HG03342 (cell line): ENCODE results near the gene GPX8.

ENCODE experiments used
- ATAC-seq: cut with Tn5 transposase; IDR thresholded peaks from one replicate; pipeline ENCODE4 v1.9.1; 2021; ENCODE audit warnings: mild to moderate bottlenecking, moderate library complexity; ENCODE audit not compliant: unreplicated experiment

The GPX8 gene, protein sequence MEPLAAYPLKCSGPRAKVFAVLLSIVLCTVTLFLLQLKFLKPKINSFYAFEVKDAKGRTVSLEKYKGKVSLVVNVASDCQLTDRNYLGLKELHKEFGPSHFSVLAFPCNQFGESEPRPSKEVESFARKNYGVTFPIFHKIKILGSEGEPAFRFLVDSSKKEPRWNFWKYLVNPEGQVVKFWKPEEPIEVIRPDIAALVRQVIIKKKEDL

DNA sequence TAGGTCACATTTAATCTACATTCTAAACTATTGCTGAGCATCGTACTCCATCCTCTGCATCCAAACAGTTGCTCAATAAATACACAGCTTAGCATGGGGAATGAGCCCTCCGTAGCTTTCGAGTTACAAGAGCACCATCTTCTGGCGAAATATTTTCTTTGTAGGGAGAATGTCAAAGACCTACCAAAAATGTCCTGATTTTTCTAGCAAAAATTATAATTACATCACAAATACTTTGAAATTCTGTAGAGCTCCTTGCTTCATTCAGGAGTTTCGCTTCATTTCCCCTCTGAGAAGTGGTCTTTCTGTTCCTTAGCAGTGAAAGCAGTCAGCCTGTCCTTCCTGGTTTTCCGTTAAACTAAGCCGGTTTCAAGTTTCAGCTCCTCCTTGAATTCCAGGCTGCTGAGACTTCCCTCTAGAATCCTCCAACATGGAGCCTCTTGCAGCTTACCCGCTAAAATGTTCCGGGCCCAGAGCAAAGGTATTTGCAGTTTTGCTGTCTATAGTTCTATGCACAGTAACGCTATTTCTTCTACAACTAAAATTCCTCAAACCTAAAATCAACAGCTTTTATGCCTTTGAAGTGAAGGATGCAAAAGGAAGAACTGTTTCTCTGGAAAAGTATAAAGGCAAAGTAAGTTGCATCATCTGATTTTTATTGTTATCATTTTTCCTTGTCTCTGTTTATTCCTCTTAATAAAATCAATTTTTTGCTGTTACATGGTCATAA is at the start of gene GPX8:
Gene GPX8 (plus strand): TSS at position 409 of the 730 bp plus-strand sequence. CDS start 22 bp downstream, at position 431.
- ATAC-seq = no peak

DNA sequence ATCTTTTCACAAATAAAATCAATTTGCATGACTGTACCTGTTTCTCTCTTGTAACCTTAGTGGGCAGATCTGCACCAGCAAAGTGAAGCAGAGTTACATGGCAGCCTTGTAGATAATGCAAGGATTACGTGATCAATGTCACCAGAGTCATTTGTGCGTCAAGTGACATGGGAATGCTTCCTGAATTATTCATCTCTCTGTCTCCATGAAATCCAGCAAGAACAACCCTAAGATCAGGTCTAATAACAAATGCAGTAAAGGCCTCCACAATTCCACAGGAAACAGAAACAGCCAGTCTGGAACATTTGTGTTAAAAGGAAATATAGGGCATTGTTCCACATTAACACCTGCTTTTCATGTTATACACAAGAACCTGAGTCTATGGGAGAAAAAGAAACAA is 49.8 kb upstream of the GPX8 start:
- ATAC-seq = no peak

DNA sequence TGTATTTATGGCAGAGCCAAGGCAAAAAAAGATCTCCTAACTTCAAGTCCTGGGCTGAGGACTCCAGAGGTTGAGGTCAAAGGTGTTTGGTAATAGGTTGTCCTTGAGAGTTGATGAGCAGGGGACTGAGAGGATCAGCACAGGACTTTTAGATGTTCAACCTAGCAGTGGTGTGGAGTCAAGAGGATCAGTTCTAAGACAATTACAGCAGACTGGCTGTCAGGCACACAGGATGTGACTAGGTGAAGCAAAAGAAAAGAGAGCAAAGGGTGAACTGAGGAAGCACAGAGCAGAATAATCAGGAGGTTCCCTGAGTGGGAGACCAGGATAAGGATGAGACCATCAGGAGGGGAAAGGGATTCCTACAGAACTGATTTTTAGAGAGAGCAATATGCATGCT is 46.6 kb upstream of the GPX8 start:
- no peak for ATAC-seq

DNA sequence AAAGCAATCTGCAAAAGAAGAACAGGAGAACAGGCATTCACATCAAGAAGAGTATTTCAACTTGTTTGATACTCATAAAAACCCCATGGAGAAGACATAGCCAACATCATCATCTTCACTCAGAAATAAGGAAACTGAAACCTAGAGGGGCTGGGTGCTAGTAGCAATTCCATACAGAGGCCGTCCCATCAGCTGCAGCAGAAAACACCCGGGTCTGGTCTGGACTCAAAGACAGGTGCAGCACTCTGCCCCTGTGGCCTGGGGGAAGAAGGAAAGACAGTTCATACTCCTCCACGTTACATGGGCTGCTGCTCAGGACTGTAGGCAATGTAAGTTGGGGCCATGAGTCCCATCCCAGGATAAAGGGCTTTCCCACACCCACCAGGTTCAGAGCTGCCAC is 45.9 kb upstream of the GPX8 start:
- no peak for ATAC-seq

DNA sequence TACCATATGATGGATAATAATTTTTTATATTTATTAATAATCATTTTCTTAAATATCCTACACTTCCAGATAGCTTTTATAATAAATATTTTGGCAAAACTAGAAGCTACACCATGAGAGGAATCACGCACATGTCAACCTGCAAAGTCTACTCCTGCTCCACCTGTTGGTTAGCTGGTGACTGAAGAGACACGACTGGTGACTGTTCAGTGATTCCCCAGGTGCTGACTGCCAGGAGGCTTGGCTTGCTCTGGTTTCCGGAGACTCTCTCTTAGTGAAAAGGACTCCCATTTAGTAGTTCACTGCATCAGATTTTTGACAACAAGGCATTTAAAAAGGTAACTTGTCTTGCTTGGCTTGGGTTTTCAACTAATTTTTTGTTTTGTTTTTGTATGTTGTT is 36.6 kb upstream of the GPX8 start:
- no peak for ATAC-seq

DNA sequence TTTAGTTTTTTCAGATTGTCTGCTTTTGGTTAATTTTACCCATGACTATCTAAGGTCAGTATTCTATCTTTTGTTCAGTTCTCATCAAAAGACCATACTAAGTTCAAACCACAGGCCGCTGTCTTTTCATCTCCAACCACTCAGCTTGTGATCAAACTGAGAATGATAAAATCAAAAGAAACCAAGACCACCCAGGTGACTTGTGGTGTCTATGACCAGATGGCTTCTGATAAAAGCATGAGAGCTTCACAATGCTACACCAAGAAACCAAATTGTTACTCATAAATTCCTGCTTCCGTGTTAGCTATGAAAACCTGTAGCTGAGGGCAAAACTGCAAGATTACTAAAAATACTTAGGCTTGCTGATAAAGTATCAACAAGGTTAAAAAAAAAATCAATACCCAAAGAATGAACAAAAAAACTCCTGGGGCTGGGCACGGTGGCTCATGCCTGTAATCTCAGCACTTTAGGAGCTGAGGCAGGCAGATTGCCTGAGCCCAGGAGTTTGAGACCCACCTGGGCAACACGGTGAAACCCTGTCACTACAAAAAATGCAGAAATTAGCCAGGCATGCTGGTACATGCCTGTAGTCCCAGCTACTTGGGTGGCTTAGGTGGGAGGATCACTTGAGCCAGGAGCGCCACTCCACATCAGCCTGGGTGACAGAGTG is 25.8 kb upstream of the GPX8 start:
- no peak for ATAC-seq

DNA sequence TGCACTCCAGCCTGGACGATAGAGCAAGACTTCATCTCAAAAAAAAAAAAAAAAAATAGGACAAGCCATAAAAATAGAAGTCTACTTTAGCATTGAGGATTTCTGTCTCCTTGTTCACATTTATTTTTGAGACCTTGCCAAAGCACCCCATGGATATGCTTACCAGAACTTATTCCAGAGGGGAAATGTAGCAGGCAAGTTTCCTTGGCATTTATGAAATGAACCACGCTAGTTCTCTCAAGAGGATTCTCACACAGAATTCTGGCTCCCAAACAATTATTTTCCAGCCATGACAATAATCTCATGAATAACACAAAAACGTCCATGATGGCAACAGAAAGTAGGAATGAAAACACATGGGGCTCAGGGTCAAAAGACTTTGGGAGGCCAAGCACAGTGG is 23.4 kb upstream of the GPX8 start:
- no peak for ATAC-seq

DNA sequence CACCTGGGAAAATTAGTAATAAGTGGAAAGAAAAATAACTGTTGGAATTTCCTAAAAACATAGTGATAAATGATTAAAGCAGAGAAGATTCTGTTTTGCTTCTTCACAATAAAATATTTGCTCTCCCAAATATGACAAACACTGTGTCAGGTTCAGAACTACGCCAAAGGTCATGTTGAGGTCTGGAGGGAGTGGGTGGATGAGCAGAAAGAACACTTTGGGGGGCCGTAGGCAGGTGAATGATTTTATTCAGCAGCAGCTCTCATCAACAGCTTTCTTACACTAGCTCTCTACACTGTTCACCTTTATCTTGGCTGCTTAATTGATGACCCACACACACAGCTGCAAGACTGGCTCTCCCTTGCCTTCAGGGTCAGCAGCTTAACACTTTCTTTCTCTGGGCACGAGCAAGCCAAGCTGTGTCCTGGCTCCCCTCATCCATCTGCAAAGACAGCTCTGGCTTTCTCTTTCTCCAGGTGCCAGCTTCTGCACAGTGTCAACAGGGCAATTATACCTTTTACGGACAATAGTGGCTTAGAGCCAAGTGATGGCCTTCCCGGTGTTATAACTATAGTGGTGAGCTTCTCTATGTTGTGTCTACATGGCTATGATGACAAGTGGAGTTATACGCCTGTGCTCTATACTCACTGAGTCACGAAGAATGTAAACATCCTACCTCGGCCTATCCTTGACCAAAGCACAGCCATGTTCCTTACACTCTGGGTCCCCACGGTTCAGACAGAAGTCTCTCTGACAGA is 18.9 kb upstream of the GPX8 start:
- no peak for ATAC-seq

DNA sequence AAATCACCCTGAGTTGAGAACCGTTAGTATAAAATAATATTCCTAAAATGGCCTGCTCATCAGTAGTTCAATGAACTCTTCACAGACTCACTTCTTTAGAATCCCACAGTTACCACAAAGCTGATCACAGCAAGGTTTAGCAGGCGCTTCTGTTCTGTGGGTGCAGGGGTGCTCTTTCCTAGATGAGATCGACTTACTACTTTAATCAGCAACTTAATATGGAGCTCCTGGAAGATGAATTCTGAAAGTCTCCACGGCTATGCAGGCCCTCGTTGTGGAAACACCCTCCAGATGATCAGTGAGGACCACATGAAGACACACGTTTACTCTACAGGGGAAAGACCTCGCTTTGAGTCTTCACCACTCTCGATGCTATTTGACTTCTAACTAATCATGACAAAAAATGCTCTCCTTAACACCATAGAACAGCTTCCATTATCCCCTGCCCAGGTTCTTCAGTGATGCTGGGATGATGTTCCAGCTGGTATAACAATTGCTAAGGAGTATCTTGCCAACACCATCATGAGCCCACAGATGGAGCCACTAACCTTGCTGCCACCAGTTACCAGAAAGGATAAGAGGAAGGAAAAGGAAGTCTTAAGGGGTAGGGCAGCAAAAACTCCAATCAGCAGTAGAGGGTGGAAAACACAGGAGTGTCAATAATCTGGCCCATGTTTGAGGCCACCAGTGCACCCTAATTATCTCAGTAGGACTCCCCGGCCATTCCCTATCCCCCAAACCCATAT is 17.9 kb upstream of the GPX8 start:
- ATAC-seq = no peak

DNA sequence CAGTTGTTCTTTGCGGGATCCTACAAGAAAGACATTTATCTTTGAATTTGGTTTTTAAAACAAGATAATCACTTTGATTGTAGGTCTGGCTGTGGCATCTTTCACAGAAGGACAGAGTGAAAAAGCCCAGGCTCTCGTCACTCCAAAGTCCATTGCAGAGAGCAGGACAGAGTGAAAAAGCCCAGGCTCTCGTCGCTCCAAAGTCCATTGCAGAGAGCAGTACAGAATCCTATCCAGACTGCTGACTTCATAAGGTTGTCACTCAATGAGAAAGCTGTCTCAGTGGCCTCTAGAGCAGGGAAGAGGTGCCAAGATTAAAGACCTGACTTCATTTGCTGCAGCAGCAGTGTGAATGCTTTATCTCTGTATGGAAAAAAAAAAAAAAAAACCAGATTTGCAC is 16.3 kb upstream of the GPX8 start:
- ATAC-seq = no peak

DNA sequence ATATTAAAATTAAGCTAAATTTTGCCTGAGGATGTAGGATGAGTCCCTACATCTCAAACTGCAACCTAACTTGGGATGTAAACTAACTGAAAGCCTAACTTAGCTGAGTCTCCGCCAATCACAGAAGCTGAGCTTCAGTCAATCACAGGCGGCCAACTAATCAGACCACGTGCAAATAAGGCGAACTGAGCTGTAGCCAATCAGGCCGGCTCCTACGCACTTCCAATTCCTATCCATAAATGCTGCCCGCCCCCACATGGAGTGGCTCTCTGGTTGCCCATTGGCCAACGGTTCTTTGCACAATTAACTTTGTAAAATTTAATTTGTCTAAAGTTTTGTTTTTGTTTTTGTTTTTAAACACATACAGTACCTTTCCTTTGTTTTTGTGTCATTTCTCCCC is 13.9 kb upstream of the GPX8 start:
- ATAC-seq = no peak

DNA sequence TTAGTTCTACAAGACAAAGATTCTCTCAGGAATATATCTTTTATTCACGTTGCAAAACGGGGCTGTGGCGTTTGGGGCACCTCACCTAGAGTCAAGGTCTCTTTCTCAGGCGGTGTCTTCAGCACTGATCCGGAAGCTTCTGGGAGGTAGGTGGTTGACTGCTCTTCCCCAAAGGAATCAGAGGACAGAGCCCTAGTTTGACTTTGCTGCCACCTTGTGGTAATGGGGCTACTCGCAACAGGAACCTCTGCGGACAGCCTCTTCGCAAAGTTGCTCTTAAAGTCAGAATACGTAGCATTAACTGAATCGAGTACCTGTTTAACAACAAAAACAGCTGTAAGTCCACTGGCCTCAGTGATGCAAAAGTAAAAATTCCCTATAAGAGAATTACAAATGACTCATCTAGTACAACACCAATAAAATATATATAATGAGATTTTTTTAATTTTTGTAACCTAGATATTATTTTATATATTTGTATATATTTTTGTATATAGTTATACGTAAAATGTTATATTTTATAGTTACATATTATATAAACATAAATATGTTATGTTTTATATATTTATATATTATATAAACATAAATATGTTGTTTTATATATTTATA is 13.3 kb upstream of the GPX8 start:
- ATAC-seq = peak; percentile 94

DNA sequence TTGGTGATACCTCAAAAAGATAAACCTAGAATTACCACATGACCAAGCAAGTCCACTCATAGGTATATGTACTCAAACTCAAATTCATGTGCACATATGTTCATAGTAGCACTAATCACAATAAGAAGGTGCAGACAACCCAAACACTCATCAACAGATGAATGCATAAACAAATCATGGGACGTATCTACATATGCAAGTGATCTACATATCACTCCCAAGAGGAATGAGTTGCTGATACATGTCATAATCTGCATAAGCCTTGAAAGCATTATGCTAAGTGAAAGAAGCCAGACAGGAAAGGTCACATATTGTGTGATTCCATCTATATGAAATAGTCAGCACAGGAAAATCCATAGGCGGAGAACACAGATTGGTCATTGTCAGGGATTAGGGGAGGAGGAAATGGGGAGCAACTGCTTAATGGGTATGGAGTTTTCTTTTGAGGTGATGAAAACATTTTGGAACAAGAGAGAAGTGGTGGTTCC is 10.6 kb upstream of the GPX8 start:
- no peak for ATAC-seq

DNA sequence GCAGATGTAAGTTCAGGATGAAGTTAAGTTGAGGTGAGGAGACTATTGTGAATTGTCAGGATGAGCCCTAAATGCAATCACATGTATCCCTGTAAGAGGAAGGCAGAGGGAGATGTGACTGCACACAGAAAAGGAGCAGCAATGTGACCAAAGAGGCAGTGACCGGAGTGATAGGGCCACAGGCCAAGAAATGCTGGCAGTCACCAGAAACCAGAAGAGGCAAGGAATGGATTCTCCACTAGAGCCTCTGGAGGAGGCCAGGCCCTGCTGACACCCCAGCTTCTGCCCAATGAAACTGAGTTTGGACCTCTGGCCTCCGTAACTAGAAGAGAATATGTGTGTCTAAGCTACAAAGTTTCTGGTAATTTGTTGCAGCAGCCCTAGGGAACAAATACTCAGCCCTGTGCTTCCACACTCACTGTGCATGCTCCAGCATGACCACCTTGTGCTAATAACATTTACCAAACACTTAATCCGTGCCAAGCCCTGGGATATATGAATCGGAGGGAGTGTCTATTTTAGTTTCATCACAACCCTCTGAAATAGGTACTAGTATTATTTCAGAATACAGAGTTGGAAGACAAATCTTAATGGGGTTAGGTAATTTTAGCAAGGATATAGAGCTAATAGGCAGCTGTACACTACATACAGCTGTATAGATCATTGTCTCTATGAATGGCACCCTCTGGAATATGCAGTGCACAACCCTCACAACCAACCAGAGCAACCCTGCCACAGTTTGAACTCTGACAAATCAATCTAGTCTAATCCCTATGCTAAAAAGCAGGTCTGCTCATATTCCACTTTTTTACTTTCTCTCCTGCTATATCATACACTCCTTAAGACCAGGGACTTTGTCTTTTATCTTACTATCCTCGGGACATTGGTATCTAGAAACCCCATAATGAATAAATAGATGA is 7.8 kb upstream of the GPX8 start:
- ATAC-seq = no peak

DNA sequence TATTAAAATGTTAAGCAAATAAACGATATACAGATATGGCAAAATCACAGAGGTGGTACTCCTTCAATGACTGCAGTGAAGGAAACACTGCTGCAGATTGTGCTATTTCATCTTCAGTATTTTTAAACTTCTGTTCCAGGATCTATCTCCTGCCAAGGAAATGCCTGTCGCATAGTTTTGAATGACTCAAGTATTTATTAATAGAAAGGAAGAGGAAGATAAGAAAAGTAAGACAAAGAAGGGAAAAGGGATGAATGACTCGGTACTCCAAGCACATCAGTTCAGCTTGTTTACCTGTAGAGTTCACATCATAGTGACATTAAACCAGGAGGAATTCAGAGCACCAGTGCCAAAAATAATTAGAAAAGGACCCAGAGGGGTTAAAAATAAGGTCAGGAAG is 5.1 kb upstream of the GPX8 start:
- no peak for ATAC-seq

DNA sequence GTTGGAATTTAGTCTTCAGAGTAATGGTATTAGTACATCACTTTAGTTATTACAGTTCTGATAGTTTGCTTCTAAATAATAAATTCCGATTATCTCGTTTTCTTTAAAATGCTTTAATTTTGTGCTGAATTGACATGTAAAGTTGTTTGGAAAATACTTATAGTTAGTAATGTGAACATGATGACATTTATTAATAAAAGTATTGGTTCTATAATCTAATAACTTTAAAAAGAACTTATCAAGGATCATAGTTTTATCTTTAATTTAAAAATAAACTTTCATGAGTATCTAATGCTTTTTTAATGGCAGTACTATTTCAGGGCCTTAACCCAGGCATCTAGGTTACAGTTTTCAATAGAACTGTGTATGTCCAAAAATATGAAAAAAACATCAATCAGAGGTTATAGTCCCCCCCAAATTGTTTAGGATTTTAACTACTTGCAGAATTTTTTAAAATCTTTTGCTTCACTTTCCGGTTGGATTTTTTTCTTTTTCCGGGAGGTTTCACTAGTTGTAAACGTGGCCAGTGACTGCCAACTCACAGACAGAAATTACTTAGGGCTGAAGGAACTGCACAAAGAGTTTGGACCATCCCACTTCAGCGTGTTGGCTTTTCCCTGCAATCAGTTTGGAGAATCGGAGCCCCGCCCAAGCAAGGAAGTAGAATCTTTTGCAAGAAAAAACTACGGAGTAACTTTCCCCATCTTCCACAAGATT is 680 bp downstream of the GPX8 start:
- no peak for ATAC-seq

DNA sequence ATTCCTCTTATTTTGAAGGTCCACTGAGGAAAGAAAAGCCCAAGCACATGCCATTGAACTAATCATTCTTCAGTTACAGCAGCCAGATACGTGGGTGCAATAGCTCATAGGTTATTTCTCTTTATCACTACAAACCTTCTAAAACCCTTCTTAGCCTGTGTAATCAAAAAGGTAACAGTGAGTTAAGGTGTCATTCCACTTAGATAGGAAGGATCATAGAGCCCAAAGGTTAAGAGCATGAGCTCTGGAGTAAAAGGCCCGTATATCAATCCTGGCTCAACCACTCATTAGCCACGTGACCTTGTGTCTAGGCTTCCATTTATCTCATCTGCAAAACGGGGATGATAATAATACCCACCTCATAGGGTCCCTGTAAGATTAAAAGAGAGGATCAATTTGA is 2.7 kb downstream of the GPX8 start:
- ATAC-seq = no peak

DNA sequence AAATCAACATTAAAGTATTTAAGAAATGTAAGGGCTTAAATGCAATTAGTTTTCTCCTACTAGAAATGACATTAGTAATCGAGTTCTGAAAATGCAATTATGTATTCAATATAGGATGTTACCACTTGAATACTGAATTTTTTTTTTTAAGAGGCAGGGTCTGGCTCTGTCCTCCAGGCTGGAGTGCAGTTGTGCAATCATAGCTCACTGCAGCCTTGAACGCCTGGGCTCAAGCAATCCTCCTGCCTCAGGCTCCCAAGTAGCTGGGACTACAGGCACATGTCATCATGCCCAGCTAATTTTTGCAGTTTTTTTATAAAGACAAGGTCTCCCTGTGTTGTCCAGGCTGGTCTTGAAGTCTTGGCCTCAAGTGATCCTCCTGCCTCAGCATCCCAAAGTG is 11.5 kb downstream of the GPX8 start:
- no peak for ATAC-seq
